GM20431 (cell line): ENCODE measurements around the gene CSRP1.

ENCODE experiments used
- in situ Hi-C: fragments of 300-500 bp; cut with MseI, MboI; formaldehyde crosslinking; loops from one replicate; pipeline ENCODE4 v1.15.0; 2020; ENCODE audit warnings: low sequenced_read_pairs; ENCODE audit not compliant: unreplicated experiment

The CSRP1 gene

GRCh38 chr1:201461645-201462441, 45.1 kb downstream of the CSRP1 start:
- in situ Hi-C loops = no loop called here

DNA sequence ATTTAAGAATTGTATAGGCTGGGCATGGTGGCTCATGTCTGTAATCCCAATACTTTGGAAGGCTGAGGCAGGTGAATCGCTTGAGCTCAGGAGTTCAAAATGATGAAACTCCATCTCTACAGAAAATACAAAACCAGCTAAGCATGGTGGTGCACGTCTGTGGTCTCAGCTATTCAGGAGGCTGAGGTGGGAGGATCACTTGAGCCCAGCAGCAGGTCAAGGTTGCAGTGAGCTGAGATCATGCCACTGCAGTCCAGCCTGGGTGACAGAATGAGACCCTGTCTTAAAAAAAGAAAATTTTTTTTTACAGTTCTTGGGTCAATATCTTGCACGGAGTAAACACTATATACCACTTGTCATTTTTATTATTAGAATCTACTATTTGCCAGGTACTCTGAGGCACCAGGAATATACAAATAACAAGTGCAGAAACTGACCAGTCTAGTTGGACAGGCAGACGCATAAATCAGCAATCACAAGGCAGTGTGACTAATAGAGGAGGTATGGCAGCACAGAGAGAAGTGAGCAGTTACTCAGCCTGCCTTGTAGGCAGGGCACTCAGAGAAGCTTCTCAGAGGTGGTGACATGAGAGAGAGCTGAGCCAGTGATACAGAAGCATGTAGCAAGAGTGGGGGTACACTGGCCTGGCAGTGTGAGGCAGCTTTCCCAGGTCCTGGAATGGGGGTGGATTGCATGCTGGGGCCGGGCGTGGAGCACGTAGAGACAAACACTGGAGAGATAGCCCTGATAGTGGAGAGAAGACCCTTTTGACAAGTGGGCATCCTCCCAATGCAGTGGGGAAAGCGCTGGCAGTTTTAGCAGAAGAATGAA, 45.9 kb downstream of the CSRP1 start:
- in situ Hi-C loops = no loop called here

- in situ Hi-C loops = no loop called here
Measured at GRCh38 chr1:201459775-201460174, 47.1 kb downstream of the CSRP1 start.

GRCh38 chr1:201459052-201459451, 47.9 kb downstream of the CSRP1 start:
- in situ Hi-C loops = no loop called here

- in situ Hi-C loops = no loop called here
Measured at GRCh38 chr1:201457508-201457960, 49.4 kb downstream of the CSRP1 start.

DNA sequence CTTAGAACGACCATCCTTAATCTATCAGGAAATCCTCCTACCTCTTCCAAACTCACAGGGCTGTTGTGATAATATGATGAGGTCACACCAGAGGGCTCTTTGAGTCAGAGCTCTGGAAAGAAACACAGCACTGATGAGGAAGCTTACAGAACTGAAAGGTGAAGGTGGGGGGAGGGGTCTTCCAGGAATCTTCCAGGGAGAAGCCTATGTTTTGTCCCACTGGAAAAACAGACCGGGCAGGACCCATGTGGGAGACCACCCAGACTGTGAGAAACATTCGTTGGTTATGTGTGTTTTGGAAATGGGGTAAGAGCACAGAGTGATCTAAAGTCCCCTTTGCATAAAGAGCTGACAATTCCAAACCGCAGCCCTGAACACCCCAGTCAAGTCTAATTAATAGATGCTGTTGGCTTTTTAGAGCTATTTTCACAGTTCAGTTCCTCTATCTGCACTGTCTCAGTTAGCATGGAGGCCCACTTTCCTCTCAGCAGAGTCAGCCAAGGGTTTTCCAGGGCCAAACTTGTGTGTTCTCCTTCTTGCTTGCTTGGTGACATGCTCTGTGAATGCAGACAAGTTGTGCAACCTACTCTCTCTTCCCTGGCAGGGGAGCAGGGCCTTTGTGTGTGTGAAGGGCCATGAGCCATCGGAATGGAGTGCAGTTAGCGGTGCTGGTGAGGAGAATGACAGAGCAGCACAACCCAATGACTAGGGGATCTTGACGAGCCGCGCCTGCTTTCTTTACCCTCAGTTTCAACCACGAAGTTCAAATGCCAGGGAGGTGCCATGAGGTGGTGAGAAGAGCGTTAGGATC, 50.2 kb downstream of the CSRP1 start:
- in situ Hi-C loops = no loop called here

- in situ Hi-C loops = no loop called here
Measured at GRCh38 chr1:201455098-201455497, 51.8 kb downstream of the CSRP1 start.

GRCh38 chr1:201454608-201455007, 52.3 kb downstream of the CSRP1 start:
- in situ Hi-C loops = no loop called here

GRCh38 chr1:201452866-201453265, 54.1 kb downstream of the CSRP1 start:
- in situ Hi-C loops = no loop called here

DNA sequence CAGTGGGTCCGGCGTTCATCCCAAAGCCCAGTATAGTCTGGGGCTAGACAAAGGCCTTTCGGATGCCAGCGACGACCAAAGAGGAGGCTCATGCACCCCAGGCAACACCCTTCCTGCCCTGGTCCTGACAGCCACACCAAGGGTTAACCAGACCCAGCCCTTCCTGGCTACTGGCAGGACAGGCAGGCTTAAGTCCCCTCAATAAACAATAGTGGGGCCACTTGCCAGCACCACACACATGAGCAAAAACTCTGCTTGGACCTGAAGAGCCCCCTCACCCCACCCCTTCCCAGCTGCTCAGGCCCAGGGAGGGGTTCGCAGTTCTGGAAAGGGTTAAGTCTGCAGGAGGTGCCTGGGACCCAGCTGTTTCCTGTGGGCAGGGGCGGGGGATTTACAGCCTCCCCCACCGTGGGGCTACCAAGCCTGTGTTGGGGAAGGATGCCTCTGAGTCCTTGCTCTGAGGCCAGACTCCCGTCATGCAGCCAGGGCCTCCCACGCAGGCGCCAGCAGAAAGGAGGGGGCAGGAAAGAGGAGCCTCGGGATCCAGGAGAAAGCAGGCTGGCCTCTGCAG, 56.1 kb downstream of the CSRP1 start:
- in situ Hi-C loops = no loop called here

DNA sequence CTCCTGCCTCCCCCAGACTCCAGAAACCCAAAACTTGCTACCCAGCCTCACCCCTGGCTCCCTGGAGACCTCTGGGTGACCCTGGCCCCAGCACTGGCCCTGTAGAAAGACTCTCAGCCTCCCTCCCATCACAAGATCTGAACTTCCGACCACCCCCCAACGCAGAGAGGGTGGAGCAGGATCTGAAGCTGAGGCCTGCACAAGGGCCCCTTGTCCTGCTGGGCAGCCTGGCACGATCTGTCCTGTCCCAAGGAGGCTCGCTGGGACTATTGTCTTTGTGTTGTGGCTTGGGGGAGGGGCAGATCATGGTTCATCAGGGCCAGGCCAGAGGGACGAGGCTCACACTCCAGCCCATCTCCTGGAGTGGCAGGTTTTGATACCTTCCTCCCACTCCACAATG, 57.9 kb downstream of the CSRP1 start:
- in situ Hi-C loops = no loop called here

DNA sequence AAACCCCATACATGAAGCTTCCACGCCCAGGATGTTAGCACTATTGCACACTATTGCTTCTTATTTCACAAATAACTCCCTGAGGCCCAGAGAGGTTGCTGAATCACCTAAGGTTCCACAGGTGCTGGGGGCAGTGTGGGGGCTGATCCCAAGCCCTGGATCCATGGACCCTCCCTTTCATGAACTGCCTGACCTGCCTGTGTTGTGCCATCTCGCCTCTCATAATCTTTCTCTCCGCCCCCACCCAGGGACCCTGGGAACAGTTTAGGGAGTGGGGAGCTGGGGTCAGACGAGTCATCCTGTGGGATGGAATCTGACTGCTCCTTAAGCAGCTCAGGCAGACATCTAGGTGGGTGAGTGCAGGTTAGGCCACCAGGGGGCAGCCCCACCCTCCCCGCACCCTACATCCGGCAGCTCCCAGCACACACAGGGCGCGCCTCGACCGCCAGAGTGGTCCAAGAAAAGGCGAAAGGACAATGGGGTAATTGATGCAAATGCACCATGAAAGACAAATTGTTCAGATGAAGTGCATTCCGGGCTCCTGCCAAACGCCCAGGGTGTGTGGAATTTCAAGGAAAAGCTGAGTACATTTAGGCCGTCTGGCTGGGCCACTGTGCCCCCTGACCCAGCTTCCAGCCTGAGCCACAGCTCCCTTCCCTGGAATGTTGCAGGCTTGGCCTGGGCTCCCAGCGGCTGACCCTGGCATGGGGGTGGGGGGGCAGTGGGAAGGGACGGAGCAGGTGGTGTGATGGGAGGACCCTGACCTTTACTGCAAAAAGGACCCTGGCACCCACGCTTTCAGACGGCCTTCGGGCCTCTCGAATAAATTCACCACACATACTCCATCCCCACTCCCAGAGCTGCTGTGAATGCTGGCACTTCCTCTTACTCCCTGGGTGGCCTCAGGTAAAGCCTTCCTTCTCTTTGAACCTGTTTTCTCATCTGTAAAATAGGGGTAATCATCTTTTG, 58.7 kb downstream of the CSRP1 start:
- in situ Hi-C loops = no loop called here

GRCh38 chr1:201445310-201445709, 61.6 kb downstream of the CSRP1 start:
- in situ Hi-C loops = no loop called here

GRCh38 chr1:201444792-201445191, 62.1 kb downstream of the CSRP1 start:
- in situ Hi-C loops = no loop called here

- in situ Hi-C loops = no loop called here
Measured at GRCh38 chr1:201443747-201444146, 63.2 kb downstream of the CSRP1 start.

DNA sequence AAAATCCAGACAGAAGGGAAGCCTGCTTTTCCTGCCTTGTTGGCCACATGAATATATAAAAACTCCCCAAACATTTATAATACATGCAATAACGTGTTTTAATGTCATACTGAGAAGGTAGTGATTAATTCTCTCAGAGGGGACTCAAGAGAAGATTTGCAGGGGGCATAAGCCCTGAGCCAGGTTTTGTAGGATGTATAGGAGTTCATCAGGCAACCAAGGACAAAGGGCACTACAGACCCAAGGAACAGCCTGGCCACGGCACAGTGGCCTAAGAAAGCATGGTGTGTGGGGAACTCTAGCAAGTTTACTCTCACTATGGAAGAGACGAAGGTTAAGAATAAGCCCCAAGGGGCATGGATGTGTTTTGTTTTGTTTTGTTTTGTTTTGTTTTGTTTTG, 70.0 kb downstream of the CSRP1 start:
- in situ Hi-C loops = no loop called here

DNA sequence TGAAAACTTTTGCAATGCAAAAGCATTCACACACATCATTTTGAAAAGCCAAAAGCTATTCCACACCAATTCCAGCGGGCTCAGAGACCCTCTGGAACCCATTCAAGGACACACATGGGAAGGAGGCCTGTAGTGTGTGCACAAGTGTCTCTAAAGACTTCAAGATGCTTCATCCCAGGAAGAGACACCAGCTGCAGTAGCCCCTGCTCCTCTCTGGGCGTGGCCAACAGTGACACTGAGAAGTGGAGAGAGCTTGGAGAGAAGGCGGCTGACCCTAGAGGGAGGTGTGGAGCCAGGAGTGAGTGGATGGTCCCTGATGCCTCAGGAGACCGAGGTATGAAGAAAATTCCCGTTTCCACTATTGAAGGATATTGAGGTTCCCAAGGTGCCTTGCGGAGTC, 70.5 kb downstream of the CSRP1 start:
- in situ Hi-C loops = no loop called here

- in situ Hi-C loops = no loop called here
Measured at GRCh38 chr1:201434266-201434665, 72.7 kb downstream of the CSRP1 start.

GRCh38 chr1:201433609-201434008, 73.3 kb downstream of the CSRP1 start:
- in situ Hi-C loops = no loop called here
